DND-41 (cell line): ENCODE data around the gene YEATS4.

Source experiments
- ATAC-seq: fragments of 200-7000 bp; cut with Tn5 transposase; 3 replicates; pipeline ENCODE4 v1.9.1; 2021; ENCODE audit warnings: low read depth; ENCODE audit not compliant: insufficient read depth
- DNase-seq: peaks from one replicate; pipeline ENCODE4 v3.0.0-alpha.2; 2020
- H2AFZ ChIP-seq: 2 replicates; pipeline ENCODE4 v1.6.0; 2012; ENCODE audit warnings: low read depth, low read length
- H3K27ac ChIP-seq: 2 replicates; pipeline ENCODE4 v1.5.1; 2012; ENCODE audit warnings: low read length, inconsistent platforms
- H3K27me3 ChIP-seq: fragments of 200-600 bp; sonication (generic); 2 replicates; pipeline ENCODE4 v1.6.0; 2012; ENCODE audit warnings: low read length, mild to moderate bottlenecking, inconsistent platforms; ENCODE audit not compliant: insufficient read depth, poor library complexity
- H3K36me3 ChIP-seq: 2 replicates; pipeline ENCODE4 v1.5.1; 2012; ENCODE audit warnings: low read length, inconsistent platforms; ENCODE audit not compliant: insufficient read depth
- H3K4me1 ChIP-seq: 2 replicates; pipeline ENCODE4 v1.5.1; 2012; ENCODE audit warnings: mild to moderate bottlenecking, low read length; ENCODE audit not compliant: insufficient read depth
- H3K4me2 ChIP-seq: 2 replicates; pipeline ENCODE4 v1.6.0; 2012; ENCODE audit warnings: mild to moderate bottlenecking, moderate library complexity, low read length, inconsistent platforms; ENCODE audit not compliant: insufficient read depth
- H3K4me3 ChIP-seq, 2 experiments: fragments of 200-600 bp in 1 of 2; shearing (Covaris generic) in 1 of 2; 2 replicates each; pipeline ENCODE4 v1.5.1; 2012 to 2016; ENCODE audit warnings: inconsistent platforms in 2 of 2, low read length in 2 of 2, mild to moderate bottlenecking in 2 of 2, low read depth in 1 of 2, moderate library complexity in 1 of 2
- H3K79me2 ChIP-seq: 2 replicates; pipeline ENCODE4 v1.6.0; 2012; ENCODE audit warnings: low read length, inconsistent platforms; ENCODE audit not compliant: insufficient read depth
- H3K9ac ChIP-seq: 2 replicates; pipeline ENCODE4 v1.6.0; 2012; ENCODE audit warnings: low read depth, mild to moderate bottlenecking, inconsistent platforms, low read length, moderate library complexity
- H3K9me3 ChIP-seq: 2 replicates; pipeline ENCODE4 v1.5.1; 2012; ENCODE audit warnings: low read length, moderate library complexity, mild to moderate bottlenecking, inconsistent platforms; ENCODE audit not compliant: insufficient read depth, severe bottlenecking
- H4K20me1 ChIP-seq: 2 replicates; pipeline ENCODE4 v1.6.0; 2012; ENCODE audit warnings: low read length; ENCODE audit not compliant: insufficient read depth
- CTCF ChIP-seq: IDR thresholded peaks from 2 replicates; pipeline ENCODE4 v1.5.1; 2012; ENCODE audit warnings: borderline replicate concordance, low read length, moderate library complexity, mild to moderate bottlenecking; ENCODE audit not compliant: poor library complexity, severe bottlenecking; ENCODE audit errors: extremely low read depth
- EZH2 ChIP-seq: IDR thresholded peaks from 3 replicates; pipeline ENCODE4 v1.6.1; 2012; ENCODE audit warnings: borderline replicate concordance, low read depth, mild to moderate bottlenecking, moderate library complexity, low read length, inconsistent platforms; ENCODE audit not compliant: severe bottlenecking

Gene YEATS4

GRCh38 chr12:69431591-69432222 is 72.2 kb downstream of the YEATS4 start:
- no peak for TF ChIP-seq CTCF
- TF ChIP-seq EZH2 = no peak
- Histone ChIP-seq H3K4me2 (no peak overlapping the region), H3K4me3 (no peak overlapping the region)

GRCh38 chr12:69433653-69434052 is 74.1 kb downstream of the YEATS4 start:
- no peaks in the 10 kb centered on the region for H3K36me3 ChIP-seq
- TF ChIP-seq EZH2 (no peak), CTCF (no peak)
- no peak overlapping the region for H3K27ac ChIP-seq
- no peaks in the 10 kb centered on the region for H3K79me2 ChIP-seq
- no peak overlapping the region for H3K4me3 ChIP-seq
- no peaks in the 10 kb centered on the region for H4K20me1 ChIP-seq
- H3K27me3 ChIP-seq = no peaks in the 10 kb centered on the region
- no peak for DNase-seq
- H3K9me3 ChIP-seq = no peaks in the 10 kb centered on the region
- H3K4me1 ChIP-seq = no peaks in the 10 kb centered on the region
- no peak overlapping the region for H3K4me2 ChIP-seq
- H2AFZ ChIP-seq = no peak overlapping the region
- H3K9ac ChIP-seq = no peak overlapping the region
- no peak for ATAC-seq

More at GRCh38 chr12:69431591-69432222, 72.2 kb downstream of the YEATS4 start:
- H3K9me3 ChIP-seq = no peaks in the 10 kb centered on the region
- H3K36me3 ChIP-seq = no peaks in the 10 kb centered on the region
- no peak overlapping the region for H2AFZ ChIP-seq
- H3K27ac ChIP-seq = no peak overlapping the region
- no peaks in the 10 kb centered on the region for H3K79me2 ChIP-seq
- H3K9ac ChIP-seq = no peak overlapping the region
- DNase-seq = no peak
- no peaks in the 10 kb centered on the region for H3K4me1 ChIP-seq
- no peaks in the 10 kb centered on the region for H3K27me3 ChIP-seq
- no peak for ATAC-seq
- H4K20me1 ChIP-seq = no peaks in the 10 kb centered on the region

GRCh38 chr12:69435644-69436043 is 76.1 kb downstream of the YEATS4 start:
- Histone ChIP-seq H3K4me2 (no peak overlapping the region), H3K36me3 (no peaks in the 10 kb centered on the region), H3K9ac (no peak overlapping the region), H3K4me3 (no peak overlapping the region), H2AFZ (no peak overlapping the region), H3K79me2 (no peaks in the 10 kb centered on the region), H3K27ac (no peak overlapping the region), H3K9me3 (no peaks in the 10 kb centered on the region), H3K27me3 (no peaks in the 10 kb centered on the region), H4K20me1 (no peaks in the 10 kb centered on the region), H3K4me1 (no peaks in the 10 kb centered on the region)
- no peak for TF ChIP-seq CTCF
- TF ChIP-seq EZH2 = no peak
- no peak for ATAC-seq
- DNase-seq = no peak
